Osteoblast (primary cell): Measurements from ENCODE around the gene DNHD1. TPM values are rescaled to one million over a fixed set of nuclear protein-coding genes. Genes with fewer than 3 reads are reported as not detected.

Experiments
- DNase-seq: peaks from one replicate; pipeline ENCODE4 v3.0.0; 2011; ENCODE audit warnings: low spot score, mixed read lengths; ENCODE audit not compliant: insufficient read length; ENCODE audit errors: missing footprints
- H2AFZ ChIP-seq: 2 replicates; pipeline ENCODE4 v1.6.0; 2011; ENCODE audit warnings: mild to moderate bottlenecking, low read length
- H3K27ac ChIP-seq: 2 replicates; pipeline ENCODE4 v1.5.1; 2011; ENCODE audit warnings: mild to moderate bottlenecking, low read depth, low read length, moderate library complexity
- H3K27me3 ChIP-seq: 2 replicates; pipeline ENCODE4 v1.6.0; 2012; ENCODE audit warnings: mild to moderate bottlenecking, control low read depth, inconsistent platforms, low read length, moderate library complexity; ENCODE audit not compliant: insufficient read depth
- H3K36me3 ChIP-seq: 2 replicates; pipeline ENCODE4 v1.5.1; 2011; ENCODE audit warnings: mild to moderate bottlenecking, low read length, control low read depth, moderate library complexity; ENCODE audit not compliant: insufficient read depth
- H3K4me1 ChIP-seq: 2 replicates; pipeline ENCODE4 v1.5.1; 2011; ENCODE audit warnings: mild to moderate bottlenecking, low read length, control low read depth, moderate library complexity; ENCODE audit not compliant: insufficient read depth
- H3K4me2 ChIP-seq: 2 replicates; pipeline ENCODE4 v1.6.0; 2011; ENCODE audit warnings: mild to moderate bottlenecking, low read length; ENCODE audit not compliant: insufficient read depth
- H3K4me3 ChIP-seq: fragments of 200-600 bp; sonication (generic); 3 replicates; pipeline ENCODE4 v1.5.1; 2012; ENCODE audit warnings: mild to moderate bottlenecking, low read length, inconsistent platforms; ENCODE audit not compliant: insufficient read depth
- H3K79me2 ChIP-seq: 2 replicates; pipeline ENCODE4 v1.6.0; 2012; ENCODE audit warnings: mild to moderate bottlenecking, low read length, control low read depth, inconsistent platforms; ENCODE audit not compliant: insufficient read depth
- H3K9me3 ChIP-seq: 2 replicates; pipeline ENCODE4 v1.5.1; 2011; ENCODE audit warnings: low read depth, low read length, control low read depth
- H4K20me1 ChIP-seq: 2 replicates; pipeline ENCODE4 v1.6.0; 2012; ENCODE audit warnings: mild to moderate bottlenecking, low read length, control low read depth; ENCODE audit not compliant: insufficient read depth
- total RNA-seq: library from RNA; depleted of rRNA; stranded (reverse); fragments of >200 nt; gene quantifications from 2 replicates; pipeline ENCODE4 v1.2.3, GENCODE V29; 2012
- TF ChIP-seq, protein P1 (sequence below): IDR thresholded peaks from 2 replicates; pipeline ENCODE4 v1.5.1; 2011; ENCODE audit warnings: mild to moderate bottlenecking, low read depth, low read length, moderate library complexity; ENCODE audit errors: extremely low read depth

Gene DNHD1
- total RNA-seq, 1 donor, result 9.0 TPM

DNA sequence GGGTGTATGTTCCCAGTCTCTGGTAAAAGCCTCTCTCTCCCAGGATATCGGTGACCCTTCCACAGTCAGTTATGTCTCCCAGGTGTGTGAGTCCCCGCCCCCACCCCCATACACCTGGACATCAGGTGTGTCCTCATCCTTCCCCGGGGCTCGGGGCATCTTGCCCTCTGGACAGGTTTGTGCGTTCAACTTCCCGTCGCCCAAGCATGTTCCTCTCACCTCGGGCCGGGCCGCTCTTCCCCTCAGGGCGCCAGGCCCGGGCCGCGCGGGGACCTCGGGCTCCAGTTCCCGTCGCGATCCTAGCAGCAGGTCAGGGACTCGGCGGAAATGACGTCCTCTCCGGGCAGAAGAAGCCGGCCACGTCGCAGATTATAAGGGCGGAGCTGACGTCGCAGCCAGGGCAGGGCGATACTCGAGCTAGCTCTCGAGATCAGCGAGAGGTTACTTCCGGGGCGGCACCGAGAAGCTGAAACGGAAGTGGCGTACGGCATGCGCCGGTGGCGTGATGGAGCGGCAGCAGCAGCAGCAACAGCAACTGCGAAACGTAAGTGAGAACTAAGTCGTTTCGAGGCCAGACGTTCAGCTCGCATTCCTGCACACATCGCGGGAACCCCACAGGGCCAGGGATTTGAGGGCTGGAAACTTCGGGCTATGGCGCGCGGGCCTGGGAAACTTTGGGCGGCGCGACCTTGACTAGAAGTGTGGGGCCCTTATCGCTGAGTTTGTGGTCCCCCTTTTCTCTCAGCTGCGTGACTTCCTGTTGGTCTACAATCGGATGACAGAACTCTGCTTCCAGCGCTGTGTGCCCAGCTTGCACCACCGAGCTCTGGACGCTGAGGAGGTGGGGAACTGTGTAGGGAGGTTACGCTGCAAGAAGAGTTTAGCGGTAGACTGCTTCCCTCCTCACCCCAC, 15.8 kb upstream of the DNHD1 start, which contains the start of the genes ARFIP2 and TIMM10B:
Gene ARFIP2 (minus strand): TSS at position 320 of the 912 bp plus-strand sequence. CDS start 910 bp downstream, outside the sequence.
Gene TIMM10B (plus strand): TSS at position 490 of the 912 bp plus-strand sequence. CDS start 16 bp downstream, at position 506.
- no peaks in the 10 kb centered on the region for H3K27me3 ChIP-seq
- peak within 1 kb of the TSS; percentile 97 for H3K27ac ChIP-seq
- H3K36me3 ChIP-seq, result peaks cover 73% of the 10 kb centered on the region
- peak within 1 kb of the TSS; percentile 94 for H3K4me2 ChIP-seq
- peaks cover 71% of the 10 kb centered on the region for H3K79me2 ChIP-seq
- H3K9me3 ChIP-seq, result no peaks in the 10 kb centered on the region
- TF ChIP-seq, protein P1, sequence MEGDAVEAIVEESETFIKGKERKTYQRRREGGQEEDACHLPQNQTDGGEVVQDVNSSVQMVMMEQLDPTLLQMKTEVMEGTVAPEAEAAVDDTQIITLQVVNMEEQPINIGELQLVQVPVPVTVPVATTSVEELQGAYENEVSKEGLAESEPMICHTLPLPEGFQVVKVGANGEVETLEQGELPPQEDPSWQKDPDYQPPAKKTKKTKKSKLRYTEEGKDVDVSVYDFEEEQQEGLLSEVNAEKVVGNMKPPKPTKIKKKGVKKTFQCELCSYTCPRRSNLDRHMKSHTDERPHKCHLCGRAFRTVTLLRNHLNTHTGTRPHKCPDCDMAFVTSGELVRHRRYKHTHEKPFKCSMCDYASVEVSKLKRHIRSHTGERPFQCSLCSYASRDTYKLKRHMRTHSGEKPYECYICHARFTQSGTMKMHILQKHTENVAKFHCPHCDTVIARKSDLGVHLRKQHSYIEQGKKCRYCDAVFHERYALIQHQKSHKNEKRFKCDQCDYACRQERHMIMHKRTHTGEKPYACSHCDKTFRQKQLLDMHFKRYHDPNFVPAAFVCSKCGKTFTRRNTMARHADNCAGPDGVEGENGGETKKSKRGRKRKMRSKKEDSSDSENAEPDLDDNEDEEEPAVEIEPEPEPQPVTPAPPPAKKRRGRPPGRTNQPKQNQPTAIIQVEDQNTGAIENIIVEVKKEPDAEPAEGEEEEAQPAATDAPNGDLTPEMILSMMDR, result no peak
- peak; percentile 99 for DNase-seq
- H3K4me1 ChIP-seq, result peaks cover 25% of the 10 kb centered on the region
- peak within 1 kb of the TSS; percentile 83 for H2AFZ ChIP-seq
- H4K20me1 ChIP-seq, result peaks cover 30% of the 10 kb centered on the region
- H3K4me3 ChIP-seq, result peak within 1 kb of the TSS; percentile 99

GRCh38 chr11:6481924-6482275, 15.2 kb upstream of the DNHD1 start:
- peak overlapping the region; percentile 99 for H3K4me3 ChIP-seq

GRCh38 chr11:6482441-6482840, 14.6 kb upstream of the DNHD1 start:
- H3K27ac ChIP-seq, result peak overlapping the region; percentile 97
- H3K4me1 ChIP-seq, result peaks cover 25% of the 10 kb centered on the region
- H3K27me3 ChIP-seq, result no peaks in the 10 kb centered on the region
- H3K9me3 ChIP-seq, result no peaks in the 10 kb centered on the region
- no peak overlapping the region for H2AFZ ChIP-seq
- no peak for DNase-seq
- TF ChIP-seq, protein P1, result no peak
- peaks cover 34% of the 10 kb centered on the region for H4K20me1 ChIP-seq
- peak overlapping the region; percentile 99 for H3K4me3 ChIP-seq
- peaks cover 75% of the 10 kb centered on the region for H3K79me2 ChIP-seq
- H3K36me3 ChIP-seq, result peaks cover 69% of the 10 kb centered on the region
- H3K4me2 ChIP-seq, result peak overlapping the region; percentile 94

More at GRCh38 chr11:6481924-6482275, 15.2 kb upstream of the DNHD1 start:
- H3K4me1 ChIP-seq, result peaks cover 25% of the 10 kb centered on the region
- H3K27ac ChIP-seq, result peak overlapping the region; percentile 97
- peaks cover 73% of the 10 kb centered on the region for H3K36me3 ChIP-seq
- H4K20me1 ChIP-seq, result peaks cover 34% of the 10 kb centered on the region
- DNase-seq, result no peak
- H3K27me3 ChIP-seq, result no peaks in the 10 kb centered on the region
- no peaks in the 10 kb centered on the region for H3K9me3 ChIP-seq
- H3K79me2 ChIP-seq, result peaks cover 75% of the 10 kb centered on the region
- peak overlapping the region; percentile 94 for H3K4me2 ChIP-seq
- TF ChIP-seq, protein P1, result no peak
- H2AFZ ChIP-seq, result peak overlapping the region; percentile 83

DNA sequence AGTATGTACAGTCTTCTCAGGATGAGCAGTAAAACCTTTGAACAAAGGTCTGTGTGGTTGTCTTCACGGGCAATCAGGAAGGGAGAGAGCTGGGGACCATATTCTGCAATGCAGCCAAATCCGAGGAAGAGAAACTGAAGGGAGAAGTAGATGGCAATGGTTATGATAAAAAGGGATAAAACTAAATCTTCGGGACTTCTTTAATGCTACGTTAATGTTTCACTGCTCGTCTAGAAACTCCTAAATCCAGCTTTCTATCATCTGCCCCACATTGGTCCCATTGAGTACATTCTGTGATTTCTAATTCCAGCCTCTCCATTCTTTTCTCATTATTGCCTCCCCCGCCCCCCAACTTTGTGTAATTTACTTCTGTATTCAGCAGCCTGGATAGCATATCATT, 14.1 kb upstream of the DNHD1 start:
- peaks cover 67% of the 10 kb centered on the region for H3K36me3 ChIP-seq
- no peak overlapping the region for H2AFZ ChIP-seq
- no peak overlapping the region for H3K4me3 ChIP-seq
- H4K20me1 ChIP-seq, result peaks cover 31% of the 10 kb centered on the region
- peaks cover 75% of the 10 kb centered on the region for H3K79me2 ChIP-seq
- peaks cover 25% of the 10 kb centered on the region for H3K4me1 ChIP-seq
- no peak for DNase-seq
- TF ChIP-seq, protein P1, result no peak
- H3K27ac ChIP-seq, result peak overlapping the region; percentile 97
- H3K9me3 ChIP-seq, result no peaks in the 10 kb centered on the region
- H3K4me2 ChIP-seq, result peak overlapping the region; percentile 94
- no peaks in the 10 kb centered on the region for H3K27me3 ChIP-seq
